Stimulated activated CD4-positive, alpha-beta T cell treated with anti-CD3 and anti-CD28 coated beads, Interleukin-4, amount 100 ng/mL, for 24 hours (primary cell): ENCODE results near the gene C19orf67.

Experiments
- DNase-seq: peaks from one replicate; pipeline ENCODE4 v3.0.0-alpha.2; 2020

The C19orf67 gene

DNA sequence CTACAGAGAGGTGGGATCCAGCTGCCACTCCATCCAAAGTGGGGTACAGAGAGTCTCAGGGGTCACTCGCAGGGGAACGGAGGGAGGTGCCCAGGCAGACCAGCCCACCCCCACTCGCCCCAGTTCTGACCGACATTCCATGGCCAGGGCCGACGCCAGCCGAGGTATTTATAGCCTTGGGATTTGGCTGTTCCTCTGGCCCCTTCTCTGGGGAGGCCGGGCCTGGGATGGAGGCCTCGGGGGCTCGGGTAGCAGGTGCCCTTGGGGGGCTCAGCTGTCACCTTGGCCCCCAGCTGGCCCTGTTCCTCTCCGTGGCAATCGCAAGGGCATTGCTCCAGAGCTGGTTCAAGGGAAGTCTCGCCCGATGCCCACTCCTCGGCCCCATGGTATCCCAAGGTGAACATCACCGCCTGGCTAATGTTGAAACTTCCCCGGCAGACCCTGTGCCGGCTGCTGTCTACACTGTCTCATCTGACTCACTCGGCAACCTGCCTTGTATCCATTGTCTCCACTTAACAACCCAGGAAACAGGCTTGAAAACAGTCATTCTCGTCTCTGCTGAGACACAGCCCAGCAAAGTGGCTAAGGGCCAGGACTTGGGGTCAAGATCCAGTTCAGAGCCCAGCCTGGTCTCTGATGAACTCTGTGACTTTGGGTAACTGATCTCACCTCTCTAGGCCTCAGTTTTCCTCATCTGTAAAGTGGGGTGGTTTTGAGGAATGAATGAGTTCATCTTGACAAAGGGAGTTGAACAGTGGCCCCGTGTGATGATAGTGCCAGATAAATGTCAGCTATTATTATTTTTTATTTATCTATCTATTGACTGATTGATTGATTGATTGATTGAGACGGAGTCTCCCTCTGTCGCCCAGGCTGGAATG, 22.2 kb upstream of the C19orf67 start:
- DNase-seq: no peak

DNA sequence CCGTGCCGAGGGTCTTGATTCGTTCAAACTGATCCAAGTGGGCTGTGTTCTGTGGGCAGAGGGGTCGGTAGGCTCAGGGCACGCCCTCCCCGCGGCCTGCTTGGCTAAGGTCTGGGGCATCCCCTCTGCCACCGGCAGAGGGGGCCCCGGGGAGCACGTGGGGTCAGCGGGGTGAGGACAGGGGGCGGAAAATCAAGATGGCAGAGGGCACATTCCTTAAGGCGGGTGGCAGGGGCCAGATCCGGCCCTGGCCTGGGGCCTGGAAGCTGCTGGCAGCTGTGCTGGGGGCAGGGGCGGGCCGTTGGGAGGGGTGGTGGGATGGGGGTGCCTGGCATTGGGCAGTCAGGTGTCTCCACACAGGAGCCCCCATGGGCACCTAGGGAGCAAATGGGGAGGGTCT, 21.3 kb upstream of the C19orf67 start:
- DNase-seq: no peak

DNA sequence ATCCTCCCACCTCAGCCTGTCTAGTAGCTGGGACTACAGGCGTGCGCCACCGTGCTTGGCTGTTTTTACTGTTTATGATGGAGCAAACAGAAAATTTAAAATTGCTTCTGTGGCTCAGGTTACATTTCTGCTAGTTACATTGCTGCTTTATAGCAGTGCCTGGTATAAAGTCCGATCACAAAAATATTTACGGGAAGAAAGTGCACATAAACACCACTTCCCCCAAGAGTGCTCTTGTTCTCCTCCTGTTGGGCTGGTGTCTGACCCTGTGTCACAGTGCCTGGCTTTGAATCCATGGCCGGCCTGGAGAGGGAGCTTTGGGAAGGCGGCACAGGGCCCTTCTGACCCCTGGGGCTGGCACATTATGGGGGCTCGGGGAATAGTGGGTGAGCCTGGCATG, 20.1 kb upstream of the C19orf67 start:
- DNase-seq: no peak

DNA sequence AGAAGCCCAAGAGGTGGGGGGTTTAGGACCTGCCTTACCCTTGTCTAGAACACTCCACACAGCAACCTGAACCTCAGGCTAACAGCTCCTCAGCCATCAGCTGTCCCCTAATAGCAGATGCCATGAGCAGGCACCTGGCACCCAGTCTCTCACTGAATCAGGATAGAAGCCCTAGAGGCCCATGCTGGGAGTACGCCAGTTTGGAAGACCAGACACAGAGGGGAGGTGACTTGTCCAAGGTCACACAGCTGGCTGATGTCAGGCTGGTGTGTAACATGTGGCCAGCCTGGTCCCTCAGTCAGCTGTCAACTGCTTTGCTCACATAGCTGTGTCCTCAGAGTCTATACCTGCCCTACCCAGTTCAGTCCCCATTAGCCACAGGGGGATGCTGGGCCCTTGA, 17.7 kb upstream of the C19orf67 start:
- DNase-seq: no peak

DNA sequence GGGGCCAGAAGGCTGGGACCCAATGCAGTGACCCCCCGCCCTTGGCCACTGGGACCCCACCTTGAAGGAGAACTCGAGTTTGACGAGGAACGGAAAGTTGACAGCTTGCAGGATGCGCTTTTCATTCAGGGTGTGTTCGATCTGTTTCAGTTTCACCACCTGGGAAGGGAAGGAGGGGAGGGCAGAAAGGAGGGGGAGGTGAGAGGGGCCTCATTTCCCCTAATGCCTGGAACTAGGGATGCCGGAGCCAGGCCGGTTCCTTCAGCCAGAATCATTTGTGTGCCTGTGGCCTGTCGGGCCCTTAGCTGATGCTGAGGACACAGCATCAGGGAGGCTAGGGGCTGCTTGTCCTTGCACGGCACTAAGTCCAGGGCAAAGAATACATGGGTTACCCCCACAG, 17.2 kb upstream of the C19orf67 start:
- DNase-seq: no peak

DNA sequence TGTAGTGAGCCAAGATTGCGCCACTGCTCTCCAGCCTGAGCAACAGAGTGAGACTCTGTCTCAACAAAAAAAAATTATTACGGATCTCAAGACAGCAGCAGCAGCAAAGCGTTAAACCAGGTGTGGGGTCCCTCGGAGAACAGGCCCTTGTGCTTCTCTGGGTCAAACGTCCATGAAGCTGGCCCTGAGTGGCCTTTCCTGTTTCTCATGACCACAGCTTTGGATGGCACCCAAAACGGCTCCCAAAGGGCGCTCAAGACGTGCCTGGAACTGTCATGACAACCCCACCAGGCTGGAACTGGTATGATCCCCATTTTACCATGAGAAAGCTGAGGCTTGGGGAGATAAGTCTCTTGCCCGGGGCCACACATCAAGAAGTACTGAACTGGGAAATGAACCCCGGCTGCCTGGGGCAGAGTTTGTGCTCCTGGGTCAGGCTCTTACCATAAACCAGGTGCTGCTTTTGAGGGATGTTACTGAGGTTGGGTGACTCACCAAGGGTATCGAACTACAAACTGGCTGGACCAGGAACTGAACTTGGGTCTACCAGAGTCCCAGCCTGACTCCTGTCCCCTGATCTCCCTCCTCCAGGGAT, 16.6 kb upstream of the C19orf67 start:
- no peak for DNase-seq

DNA sequence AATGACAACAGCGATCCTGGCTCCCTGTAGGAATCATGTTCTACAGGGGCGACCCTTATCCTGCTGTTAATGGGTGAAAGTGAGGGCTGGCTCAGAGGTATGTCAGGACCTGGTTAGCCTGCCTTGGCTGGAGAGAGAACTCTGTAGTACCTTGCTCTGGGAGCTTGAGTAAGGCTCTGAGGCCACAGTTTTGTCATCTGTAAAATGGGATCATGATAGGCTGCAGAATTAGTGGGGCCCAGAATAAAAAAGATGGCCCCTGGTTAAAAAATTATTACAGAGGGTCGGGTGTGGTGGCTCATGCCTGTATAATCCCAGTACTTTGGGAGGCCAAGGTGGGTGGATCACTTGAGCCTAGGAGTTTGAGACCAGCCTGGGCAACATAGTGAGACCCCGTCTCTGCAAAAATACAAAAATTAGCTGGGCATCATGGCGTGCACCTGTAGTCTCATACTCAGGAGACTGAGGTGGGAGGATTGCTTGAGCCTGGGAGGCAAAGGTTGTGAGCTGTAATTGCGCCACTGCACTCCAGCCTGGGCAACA, 15.5 kb upstream of the C19orf67 start:
- DNase-seq: no peak

DNA sequence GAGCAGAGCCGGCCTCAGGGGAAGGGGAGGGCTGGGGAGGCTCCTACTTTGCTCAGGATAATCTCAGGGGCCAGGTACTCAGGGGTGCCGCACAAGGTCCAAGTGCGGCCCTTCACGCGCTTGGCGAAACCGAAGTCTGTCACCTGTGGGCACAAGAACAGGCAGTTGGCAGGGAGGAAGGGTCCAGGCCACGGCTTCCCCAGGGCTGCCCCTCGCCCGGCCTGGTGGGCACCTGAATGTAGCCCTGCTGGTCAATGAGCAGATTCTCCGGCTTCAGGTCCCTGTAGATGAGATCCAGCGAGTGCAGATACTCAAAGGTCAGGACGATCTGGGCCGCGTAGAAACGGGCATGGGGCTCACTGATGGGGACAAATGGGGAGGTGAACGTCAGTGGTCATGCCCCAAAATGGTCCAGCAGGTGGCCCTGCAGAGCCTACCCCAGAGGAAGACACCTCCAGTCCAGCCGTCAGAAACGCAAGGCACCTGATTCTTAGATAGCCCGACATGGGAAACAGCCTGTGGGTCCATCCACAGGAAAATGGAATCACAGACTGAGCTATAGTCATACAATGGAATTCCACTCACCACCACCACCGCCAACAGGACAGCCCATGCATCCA, 12.1 kb upstream of the C19orf67 start:
- no peak for DNase-seq

DNA sequence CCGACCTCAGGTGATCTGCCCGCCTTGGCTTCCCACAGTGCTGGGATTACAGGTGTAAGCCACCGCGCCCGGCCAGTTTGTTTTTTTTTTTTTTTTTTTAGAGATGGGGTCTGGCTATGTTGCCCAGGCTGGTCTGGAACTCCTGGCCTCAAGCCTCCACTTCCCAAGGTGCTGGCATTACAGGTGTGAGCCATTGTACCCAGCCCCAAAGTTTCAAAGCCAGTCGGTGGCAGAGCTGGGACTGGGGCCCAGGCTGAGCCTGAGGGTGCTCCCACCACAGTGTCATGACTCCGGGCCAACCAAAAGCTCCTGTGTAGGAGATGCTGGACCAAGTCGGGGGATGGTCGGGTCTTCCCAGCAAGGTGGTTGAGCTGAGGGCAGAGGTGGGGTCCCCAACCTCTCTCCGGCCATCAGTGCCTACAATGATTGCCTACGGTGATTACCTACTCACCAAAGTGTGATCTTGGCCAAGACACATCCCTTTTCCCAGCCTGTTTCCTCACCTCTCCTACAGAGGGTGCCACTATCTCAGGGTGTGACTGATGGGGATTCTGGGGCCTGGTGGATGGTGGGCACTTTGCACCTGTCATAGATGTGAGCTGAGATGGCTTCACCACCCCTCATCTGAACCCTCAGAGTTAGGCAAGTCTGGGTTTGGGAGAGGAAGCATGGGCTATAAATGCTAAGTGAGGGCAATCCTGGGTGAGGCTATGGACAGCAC, 10.8 kb upstream of the C19orf67 start:
- no peak for DNase-seq

DNA sequence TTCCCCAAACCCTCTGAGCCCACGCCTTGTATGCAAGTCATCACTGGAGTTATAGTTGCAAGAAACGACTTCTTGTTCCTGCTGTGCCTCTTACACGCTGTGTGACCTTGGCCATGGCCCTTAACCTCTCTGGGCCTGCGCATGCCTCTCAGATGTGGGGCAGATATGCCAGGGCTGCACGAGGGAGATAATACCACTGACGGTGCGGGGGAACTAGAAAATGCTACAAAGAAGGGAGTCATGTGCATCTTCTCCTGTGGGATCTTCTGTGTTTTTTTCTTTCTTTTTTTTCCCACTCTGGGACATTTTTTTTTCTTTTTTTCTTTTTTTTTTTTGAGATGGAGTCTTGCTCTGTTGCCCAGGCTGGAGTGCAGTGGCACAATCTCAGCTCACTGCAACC, 9.3 kb upstream of the C19orf67 start:
- DNase-seq: no peak

DNA sequence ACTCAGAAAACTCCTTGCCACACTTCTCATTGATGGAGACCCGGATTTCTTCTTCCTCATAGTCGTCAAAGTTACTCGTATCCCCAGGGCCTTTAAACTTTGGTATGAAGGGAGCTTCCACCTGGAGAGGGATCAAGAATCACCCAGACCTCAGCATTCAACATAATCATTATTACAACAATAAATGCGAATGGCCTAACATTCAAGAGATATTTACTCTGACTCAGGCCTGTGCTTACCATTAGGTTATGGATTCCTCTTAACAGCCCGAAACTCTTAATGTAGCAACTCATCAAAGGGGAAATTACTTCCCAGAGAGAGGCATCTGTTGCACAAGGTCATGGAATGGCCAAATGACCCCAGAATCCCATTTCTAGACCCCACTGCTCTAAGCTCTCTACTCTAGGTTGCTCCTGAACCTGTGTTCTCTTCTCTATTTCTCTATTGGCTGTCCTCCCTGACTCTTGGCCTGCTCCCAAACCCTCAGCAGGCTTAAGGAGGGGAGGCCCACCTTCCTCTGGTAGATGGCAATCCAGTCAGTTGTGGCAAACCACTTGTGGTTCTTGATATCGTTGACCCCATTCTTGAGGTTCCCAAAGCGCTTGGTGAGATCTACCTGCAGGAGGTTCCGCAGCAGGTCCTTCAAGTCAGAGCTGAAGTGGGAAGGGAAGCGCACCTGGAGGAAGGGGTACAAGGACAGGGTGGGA, 7.7 kb upstream of the C19orf67 start:
- DNase-seq: no peak

DNA sequence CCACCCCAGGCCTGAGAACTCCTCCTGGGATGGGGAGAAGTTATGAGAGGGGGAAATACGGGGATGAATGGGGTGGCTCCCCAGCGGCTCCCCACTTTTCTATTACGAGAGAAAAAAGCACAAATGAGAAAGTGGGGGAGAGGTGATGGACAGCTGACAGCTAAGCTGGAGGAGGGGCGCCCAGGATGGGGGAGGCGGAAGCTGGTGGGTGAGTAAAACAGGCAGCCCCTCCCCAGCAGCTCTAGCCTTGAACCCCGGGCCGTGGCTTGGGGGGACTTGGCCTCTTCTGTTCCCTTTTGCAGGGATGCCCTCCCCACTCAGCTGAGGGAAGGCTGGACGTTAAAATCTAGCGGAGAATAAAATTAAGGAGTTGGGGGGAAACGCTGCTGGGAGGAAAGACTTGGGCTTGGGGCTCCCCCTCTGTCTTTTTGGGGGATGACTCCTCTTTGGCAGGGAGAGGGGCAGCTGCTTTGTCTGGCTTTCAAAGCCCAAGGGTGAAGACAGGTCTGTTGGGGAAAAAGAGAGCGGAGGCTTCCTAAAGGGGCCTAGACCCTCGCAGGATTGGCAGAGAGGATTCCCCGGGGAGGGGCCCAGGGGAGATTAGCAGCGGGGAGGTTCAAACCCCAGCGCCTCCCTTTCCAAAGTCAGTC, 6.4 kb upstream of the C19orf67 start:
- no peak for DNase-seq

DNA sequence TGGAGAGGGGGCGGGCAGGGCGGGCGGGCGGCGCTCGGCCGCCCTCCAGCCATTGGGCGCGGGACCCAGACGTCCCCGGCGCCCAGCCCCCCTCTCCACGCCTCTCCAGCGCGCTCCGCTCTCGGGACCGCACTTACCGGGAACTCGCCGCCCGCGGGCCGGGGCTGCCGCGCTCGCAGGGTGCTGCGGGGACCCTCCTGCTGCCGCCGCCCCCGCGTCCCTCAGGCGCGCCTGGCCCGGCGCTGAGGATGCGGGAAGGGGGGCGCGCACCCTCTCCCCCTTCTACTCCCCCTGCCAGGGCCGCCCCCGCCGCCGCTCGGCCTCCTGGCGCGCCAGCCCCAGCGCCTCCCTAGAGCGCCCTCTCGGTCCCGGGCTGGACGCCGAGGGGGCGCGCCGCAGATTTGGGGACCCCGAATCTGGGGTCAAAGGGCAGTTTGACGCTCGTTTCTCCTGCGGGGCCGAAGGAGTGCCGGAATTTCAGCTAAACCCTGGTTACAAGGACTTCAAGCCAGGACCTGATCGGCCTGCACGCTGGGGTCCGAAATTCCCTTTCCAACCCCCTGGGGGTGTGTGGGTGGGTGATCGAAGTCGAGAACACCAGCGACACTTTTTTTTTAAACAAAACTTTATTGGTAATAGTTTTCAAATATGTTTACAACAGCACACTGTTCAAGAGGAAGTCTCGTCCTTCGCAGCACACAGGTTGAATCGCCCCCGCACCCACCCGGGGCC, 5.7 kb upstream of the C19orf67 start:
- peak; percentile 61 for DNase-seq

DNA sequence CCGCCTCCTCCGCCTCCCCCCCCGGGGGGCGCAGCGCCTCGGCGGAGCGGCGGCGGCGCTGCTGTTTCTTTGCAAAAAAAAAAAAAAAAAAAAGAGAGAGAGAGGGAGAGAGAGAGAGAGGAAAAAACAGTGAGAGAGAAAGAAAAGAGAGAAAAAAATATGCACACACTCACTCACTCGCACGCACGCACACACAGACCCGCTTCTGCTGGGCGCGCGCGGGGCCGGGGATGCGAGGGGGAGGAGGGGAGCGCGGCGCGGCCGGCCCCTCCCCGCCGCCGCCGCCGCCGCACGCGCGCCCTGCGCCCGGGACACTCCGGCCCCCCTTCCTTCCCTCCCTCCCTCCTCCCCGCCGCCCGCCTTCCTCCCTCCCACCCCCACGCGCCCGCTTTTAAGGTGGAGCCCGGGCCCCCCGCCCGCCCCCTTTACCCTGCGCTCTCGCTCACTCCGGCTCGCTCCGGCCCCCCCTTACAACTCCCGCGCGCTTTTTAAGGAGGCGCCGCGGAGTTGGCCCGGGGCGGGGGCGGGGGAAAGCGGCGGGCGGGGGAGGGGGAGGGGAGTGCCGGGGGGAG, 5.0 kb upstream of the C19orf67 start, which contains the start of gene SAMD1:
TSS of gene SAMD1 (minus strand) at position 243 of the 572 bp plus-strand sequence.
- DNase-seq: peak; percentile 82

DNA sequence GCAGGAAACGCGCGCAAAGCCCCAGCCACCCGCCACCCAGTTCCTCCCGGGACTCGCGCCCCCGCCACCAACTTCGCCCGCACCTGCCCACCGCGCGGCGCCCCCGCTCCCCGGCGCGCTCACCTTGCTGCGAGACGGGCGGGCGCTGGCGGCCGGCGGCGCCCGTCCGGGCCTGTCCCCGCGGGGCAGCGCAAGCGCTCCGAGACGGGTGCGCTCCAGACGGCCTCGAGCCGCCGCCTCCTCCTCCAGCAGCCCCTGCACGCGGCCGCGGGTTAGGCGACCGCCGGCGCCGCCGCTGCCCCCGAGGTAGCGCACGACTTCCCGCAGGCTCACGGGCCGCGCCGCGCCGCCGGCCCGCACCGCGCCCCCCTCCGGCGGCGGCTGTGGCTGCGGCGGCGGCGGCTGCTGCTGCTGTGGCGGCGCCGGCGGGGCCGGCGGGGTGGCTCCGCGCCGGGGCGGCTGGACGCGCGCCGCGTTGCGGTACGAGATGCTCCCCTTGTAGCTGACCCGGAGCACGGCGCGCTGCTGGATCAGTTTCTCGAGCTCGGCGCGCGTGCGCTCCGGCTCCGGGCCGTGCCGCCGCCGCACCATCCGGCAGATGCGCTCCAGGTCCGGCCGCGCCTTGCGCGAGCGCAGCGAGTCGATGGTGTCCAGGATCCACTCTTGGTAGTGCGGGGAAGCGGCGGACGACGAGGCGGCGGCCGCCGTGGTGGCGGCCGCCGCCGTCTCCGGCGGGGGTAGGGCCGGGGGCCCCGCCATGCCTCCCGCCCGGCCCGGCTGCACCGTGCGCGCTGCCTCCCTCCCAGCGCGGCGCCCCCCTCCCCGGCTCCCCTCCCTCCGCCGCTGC, 4.3 kb upstream of the C19orf67 start:
- DNase-seq: peak; percentile 52

DNA sequence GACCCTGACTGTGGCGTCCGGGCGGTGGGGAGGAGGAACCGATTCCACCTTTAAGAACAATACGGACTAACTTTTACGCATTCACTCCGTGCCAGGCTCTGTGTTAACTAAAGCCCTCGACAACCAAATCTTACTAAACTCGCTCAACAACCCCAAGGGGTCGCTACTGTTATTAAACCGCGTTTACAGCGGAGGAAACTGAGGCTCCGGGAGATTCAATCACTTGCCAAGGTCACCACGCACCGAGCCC, 3.8 kb upstream of the C19orf67 start:
- DNase-seq: peak; percentile 18

DNA sequence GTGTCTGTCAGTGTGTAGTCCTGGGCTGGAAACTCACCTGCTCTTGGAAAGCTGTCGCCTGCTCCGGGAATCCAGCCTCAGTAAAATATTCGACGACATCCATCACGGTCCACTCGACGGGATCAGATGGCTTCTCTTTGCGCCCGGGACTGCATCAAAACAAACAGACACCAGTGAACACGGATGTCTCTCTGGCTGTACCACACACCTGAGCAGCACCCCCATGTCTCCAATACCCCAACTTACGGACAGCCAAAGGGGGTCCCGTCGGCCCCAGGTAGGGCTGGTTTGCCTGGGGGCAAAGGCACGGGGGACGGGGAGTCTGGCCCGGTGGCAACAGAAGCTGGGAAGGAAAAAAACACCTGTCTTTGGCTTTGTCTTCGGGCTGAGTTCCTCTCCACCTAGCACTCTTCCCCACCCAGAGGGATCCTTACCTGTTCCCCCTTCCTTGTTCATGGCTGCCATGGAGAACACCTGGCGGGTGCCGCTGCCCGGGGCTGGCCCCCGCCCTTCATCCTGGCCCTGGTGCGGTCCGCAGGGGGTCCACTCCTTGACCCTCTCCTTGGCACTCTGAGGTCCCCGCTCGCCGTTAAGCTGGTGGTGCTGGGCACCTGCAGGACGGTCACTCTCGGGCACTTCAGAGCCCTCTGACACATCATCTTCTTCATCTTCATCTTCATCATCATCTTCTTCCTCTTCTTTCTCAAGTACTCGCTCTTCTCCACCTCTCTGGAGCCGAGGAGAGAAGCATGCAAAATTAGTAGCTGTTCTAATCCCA, 3.2 kb upstream of the C19orf67 start:
- DNase-seq: no peak

DNA sequence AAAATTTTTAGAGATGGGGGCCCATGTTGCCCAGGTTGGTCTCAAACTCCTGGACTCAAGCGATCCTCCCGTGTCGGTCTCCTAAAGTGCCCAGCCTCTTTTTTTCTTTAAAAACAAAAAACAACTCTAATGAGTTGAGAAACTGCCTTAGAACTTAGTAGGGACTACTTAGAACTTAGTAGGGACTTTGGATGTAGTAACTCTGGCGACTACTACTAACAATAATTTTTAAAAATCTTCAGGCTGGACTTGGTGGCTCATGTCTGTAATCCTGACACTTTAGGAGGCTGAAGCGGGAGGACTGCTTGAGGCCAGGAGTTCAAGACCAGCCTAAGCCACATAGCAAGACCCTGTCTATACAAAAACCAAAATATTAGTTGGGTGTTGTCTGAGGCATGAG, 515 bp upstream of the C19orf67 start:
- no peak for DNase-seq

DNA sequence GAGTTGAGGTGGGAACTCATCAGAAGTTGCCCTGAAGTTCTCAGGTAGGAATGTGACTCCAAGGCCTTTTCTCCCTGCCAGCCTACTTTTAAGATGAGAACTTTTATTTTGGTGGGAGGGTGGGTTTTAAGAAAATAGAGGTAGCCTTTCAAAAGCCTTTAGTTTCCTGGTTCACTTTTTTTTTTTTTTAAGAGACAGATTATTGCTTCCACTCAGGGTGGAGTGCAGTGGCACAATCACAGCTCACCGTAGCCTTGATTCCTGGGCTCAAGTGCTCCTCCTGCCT, 3.0 kb downstream of the C19orf67 start:
- DNase-seq: no peak
